Glutamatergic neuron (in vitro differentiated cells): Measurements from ENCODE around the gene KCNJ6. TPM values are rescaled to one million over a fixed set of nuclear protein-coding genes. Genes with fewer than 3 reads are reported as not detected.
A peak's percentile ranks its signal among the peaks of the same experiment; 100 is the strongest.

Experiments
- DNase-seq: peaks from one replicate; pipeline ENCODE4 v3.0.0; 2022
- H3K27ac Mint-ChIP-seq: one replicate; pipeline ENCODE4 v1.8.0; 2020; ENCODE audit warnings: mild to moderate bottlenecking, mixed read lengths, inconsistent platforms; ENCODE audit not compliant: unreplicated experiment
- H3K27me3 Mint-ChIP-seq: one replicate; pipeline ENCODE4 v1.8.0; 2020; ENCODE audit warnings: mild to moderate bottlenecking, moderate library complexity, mixed read lengths, inconsistent platforms; ENCODE audit not compliant: unreplicated experiment
- H3K36me3 Mint-ChIP-seq: one replicate; pipeline ENCODE4 v1.8.0; 2020; ENCODE audit warnings: mild to moderate bottlenecking, mixed read lengths, inconsistent platforms; ENCODE audit not compliant: unreplicated experiment
- H3K4me1 Mint-ChIP-seq: one replicate; pipeline ENCODE4 v1.8.0; 2020; ENCODE audit warnings: mild to moderate bottlenecking, low read depth, mixed read lengths, inconsistent platforms; ENCODE audit not compliant: unreplicated experiment
- H3K4me3 Mint-ChIP-seq: one replicate; pipeline ENCODE4 v1.8.0; 2020; ENCODE audit warnings: mild to moderate bottlenecking, mixed read lengths, inconsistent platforms; ENCODE audit not compliant: unreplicated experiment
- H3K9me3 Mint-ChIP-seq: one replicate; pipeline ENCODE4 v1.8.0; 2020; ENCODE audit warnings: mild to moderate bottlenecking, moderate library complexity, mixed read lengths, inconsistent platforms; ENCODE audit not compliant: unreplicated experiment
- total RNA-seq: library from RNA; stranded (reverse); fragmentation: NEBNext Ultra II Directional; extraction: Animal tissue kit (Norgen Biotek cat#: 25700); gene quantifications from one replicate; pipeline ENCODE4 v1.2.1, GENCODE V29; 2021; ENCODE audit not compliant: unreplicated experiment
- TF ChIP-seq, protein P1 (sequence below): fragments of 200-600 bp; sonication (generic); IDR thresholded peaks from one replicate; pipeline ENCODE4 v1.5.0; 2021; ENCODE audit not compliant: partially characterized antibody, unreplicated experiment

KCNJ6 gene
- total RNA-seq, 1 donor from 2014 or later = 80.5 TPM

DNA sequence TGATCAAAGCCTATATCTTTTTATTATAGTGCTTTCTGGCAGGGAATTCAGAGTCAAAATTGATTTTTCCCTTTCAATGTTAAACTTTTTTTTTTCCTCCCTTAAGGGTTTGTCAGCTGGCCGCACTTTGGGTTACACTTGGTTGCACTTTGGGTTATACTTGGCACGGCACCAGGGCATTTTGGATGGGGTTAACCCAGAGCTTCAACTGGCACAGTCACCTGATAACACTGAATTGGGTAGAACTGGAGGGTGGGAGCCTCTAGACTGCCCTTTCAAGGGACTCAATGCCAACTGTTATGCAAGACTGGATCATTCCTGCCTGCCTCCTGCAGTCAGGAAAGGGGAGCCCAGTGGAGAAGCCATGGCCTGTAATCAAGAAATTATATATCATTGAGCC lies 211.5 kb downstream of the KCNJ6 start:
- Mint-ChIP-seq H3K36me3 (peaks cover 2% of the 10 kb centered on the region), H3K4me1 (peaks cover 7% of the 10 kb centered on the region), H3K27ac (no peak overlapping the region), H3K4me3 (no peak overlapping the region), H3K9me3 (peaks cover under 1% of the 10 kb centered on the region), H3K27me3 (peaks cover 6% of the 10 kb centered on the region)
- no peak for DNase-seq
- TF ChIP-seq, protein P1, sequence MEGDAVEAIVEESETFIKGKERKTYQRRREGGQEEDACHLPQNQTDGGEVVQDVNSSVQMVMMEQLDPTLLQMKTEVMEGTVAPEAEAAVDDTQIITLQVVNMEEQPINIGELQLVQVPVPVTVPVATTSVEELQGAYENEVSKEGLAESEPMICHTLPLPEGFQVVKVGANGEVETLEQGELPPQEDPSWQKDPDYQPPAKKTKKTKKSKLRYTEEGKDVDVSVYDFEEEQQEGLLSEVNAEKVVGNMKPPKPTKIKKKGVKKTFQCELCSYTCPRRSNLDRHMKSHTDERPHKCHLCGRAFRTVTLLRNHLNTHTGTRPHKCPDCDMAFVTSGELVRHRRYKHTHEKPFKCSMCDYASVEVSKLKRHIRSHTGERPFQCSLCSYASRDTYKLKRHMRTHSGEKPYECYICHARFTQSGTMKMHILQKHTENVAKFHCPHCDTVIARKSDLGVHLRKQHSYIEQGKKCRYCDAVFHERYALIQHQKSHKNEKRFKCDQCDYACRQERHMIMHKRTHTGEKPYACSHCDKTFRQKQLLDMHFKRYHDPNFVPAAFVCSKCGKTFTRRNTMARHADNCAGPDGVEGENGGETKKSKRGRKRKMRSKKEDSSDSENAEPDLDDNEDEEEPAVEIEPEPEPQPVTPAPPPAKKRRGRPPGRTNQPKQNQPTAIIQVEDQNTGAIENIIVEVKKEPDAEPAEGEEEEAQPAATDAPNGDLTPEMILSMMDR = no peak

DNA sequence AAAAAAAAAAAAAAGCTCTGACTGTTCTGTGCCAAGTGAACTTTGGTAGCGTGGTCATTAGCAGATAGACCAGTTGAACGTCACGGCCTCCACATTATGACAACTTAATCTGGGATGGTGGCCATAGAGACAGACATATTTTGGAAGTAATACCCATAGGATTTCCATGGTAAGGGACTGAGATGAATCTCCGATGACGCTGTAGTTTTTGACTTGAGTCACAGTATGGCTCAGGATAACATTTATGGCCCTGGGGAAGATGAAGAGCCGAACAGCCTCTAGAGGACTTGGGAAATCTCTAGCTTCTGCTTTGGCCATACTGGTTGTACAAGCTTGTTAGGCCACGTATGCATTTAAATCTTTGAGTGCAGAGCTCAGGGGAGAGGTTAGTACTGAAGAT lies 214.0 kb downstream of the KCNJ6 start:
- DNase-seq = no peak
- Mint-ChIP-seq H3K27ac (no peak overlapping the region), H3K27me3 (peaks cover 4% of the 10 kb centered on the region), H3K4me3 (no peak overlapping the region), H3K4me1 (peaks cover 5% of the 10 kb centered on the region), H3K36me3 (no peaks in the 10 kb centered on the region), H3K9me3 (no peaks in the 10 kb centered on the region)
- TF ChIP-seq, protein P1 = no peak

DNA sequence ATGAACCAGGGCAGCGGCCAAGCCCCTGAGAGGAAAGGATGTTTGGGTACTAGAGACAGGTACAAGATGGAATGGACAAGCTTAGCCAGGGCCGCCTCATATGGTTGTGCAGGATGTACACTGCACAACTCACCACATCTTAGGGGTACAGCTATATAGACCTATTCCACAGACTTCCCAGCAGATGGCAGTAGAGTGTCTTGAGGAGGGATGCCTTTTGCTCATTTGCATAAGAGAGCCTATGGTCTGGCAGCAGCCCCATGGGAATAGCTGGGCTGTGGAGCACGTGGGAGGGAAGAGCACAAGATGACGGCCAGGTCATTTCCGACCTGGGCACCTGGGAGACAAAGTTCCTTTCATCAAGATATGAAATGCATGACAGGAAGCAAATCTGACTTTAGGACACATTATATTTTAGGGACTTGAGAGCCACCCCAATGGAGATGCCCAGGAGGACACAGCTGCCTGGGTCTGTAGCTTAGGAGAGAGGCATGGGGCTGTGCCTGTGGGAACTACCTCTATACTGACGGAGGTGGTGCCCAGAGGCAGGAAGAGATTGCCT lies 215.5 kb downstream of the KCNJ6 start:
- Mint-ChIP-seq H3K9me3 (no peaks in the 10 kb centered on the region), H3K27me3 (peaks cover 3% of the 10 kb centered on the region), H3K4me3 (no peak overlapping the region), H3K4me1 (no peaks in the 10 kb centered on the region), H3K27ac (no peak overlapping the region), H3K36me3 (peaks cover 9% of the 10 kb centered on the region)
- DNase-seq = peak; percentile 81
- TF ChIP-seq, protein P1 = peak; percentile 82

DNA sequence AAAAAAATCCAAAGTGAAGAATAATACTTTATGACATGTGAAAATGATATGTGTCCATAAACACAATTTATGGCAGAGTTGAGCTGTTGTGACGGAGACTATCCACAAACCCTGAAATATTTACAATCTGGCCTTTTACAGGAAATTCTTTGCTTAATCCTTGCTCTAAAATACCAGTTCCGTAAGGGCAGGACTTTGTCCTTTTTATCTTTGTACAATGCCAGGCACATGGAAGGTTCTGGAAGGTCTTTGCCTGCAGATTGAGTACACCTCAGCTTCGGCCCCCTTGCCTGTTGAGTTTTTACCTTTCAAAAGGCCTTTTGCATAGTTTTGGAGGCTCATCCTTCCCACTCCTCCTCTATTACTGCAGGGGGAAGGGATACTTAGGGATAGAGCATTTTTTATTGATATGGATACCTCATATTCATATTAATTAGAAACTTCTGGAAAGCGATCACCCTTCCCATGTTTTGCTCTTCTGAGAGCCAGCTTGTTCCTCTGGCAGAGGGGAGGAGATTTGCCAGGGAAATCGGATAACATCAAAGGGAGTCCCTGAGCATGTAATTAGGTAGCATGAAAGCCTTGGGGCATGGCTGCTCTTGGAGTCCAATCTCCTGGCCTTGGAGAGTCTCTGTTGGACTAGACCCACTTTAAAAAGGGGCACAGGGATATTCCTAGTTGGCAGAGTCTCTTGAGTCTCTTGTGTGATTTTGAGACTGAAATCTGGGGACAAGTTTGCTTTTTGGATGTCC lies 217.1 kb downstream of the KCNJ6 start:
- Mint-ChIP-seq H3K4me3 (no peak overlapping the region), H3K27me3 (peaks cover 3% of the 10 kb centered on the region), H3K36me3 (peaks cover 12% of the 10 kb centered on the region), H3K9me3 (no peaks in the 10 kb centered on the region), H3K4me1 (peaks cover 3% of the 10 kb centered on the region), H3K27ac (no peak overlapping the region)
- TF ChIP-seq, protein P1 = no peak
- DNase-seq = no peak

DNA sequence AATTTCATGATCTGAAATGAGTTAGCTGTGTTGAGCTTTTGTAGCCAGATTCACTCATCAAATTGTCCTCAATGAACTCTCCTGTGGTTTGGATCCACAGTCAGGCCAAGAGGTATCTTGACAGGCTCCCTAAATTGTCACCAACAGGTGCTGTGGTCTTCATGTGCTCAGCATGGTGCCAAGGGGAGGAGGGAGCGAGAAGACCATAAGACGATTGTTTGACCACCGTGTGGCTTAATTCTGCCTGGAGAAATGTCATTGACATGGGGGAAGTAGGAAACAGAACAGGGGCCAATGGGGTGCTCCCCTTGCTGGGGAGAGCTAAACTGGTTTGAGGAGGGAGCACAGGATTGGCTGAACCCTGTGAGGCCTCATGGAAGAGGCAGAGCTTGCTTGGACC lies 219.3 kb downstream of the KCNJ6 start:
- TF ChIP-seq, protein P1 = no peak
- Mint-ChIP-seq H3K4me1 (peaks cover 3% of the 10 kb centered on the region), H3K9me3 (peaks cover 1% of the 10 kb centered on the region), H3K4me3 (no peak overlapping the region), H3K27ac (no peak overlapping the region), H3K27me3 (peaks cover 3% of the 10 kb centered on the region), H3K36me3 (peaks cover 12% of the 10 kb centered on the region)
- no peak for DNase-seq
